Thyroid gland (tissue), 4 donors: ENCODE results near the gene WWC1. TPM values are rescaled to one million over a fixed set of nuclear protein-coding genes. Genes with fewer than 3 reads are reported as not detected.
"Not testable (repeated sequence)": the region's sequence is repeated elsewhere in the genome, so short reads cannot be mapped to it uniquely, and the experiment has no call there.

Experiments used
- DNase-seq, 2 donors: peaks; one replicate each; pipeline ENCODE4 v3.0.0-alpha.2; 2019
- H3K27ac ChIP-seq, 3 donors: fragments of 200-600 bp; sonication (generic); 1 replicate in 2 of 3; 2 replicates in 1 of 3; pipeline ENCODE4 v1.5.1; 2016 to 2019; ENCODE audit warnings: mild to moderate bottlenecking in 1 of 3, moderate library complexity in 1 of 3
- H3K27me3 ChIP-seq: fragments of 200-600 bp; sonication (generic); one replicate; pipeline ENCODE4 v1.5.1; 2019
- H3K36me3 ChIP-seq, 2 donors: fragments of 200-600 bp; sonication (generic); one replicate each; pipeline ENCODE4 v1.5.1; 2016 to 2019
- H3K4me1 ChIP-seq, 2 donors: fragments of 200-600 bp; sonication (generic); one replicate each; pipeline ENCODE4 v1.5.1; 2017 to 2019
- H3K4me3 ChIP-seq, 3 donors: fragments of 200-600 bp; sonication (generic); replicated peaks in 1 of 3; 1 replicate in 2 of 3; 2 replicates in 1 of 3; pipeline ENCODE4 v1.5.1; 2016; ENCODE audit warnings: mild to moderate bottlenecking in 1 of 3
- H3K9me3 ChIP-seq: fragments of 200-600 bp; sonication (generic); one replicate; pipeline ENCODE4 v1.5.1; 2017
- CTCF ChIP-seq, 6 experiments: fragments of 200-600 bp in 3 of 6; fragments of 450-650 bp in 3 of 6; sonication (generic) in 3 of 6; IDR thresholded peaks; one replicate each; pipeline ENCODE4 v1.5.1; 2016 to 2019; ENCODE audit warnings: antibody characterized with exemption in 6 of 6, mild to moderate bottlenecking in 2 of 6, inconsistent platforms in 1 of 6, moderate library complexity in 1 of 6
- POLR2A ChIP-seq, 2 donors: fragments of 450-650 bp; IDR thresholded peaks; one replicate each; pipeline ENCODE4 v1.6.1; 2017; ENCODE audit warnings: antibody characterized with exemption in 2 of 2, mild to moderate bottlenecking in 2 of 2, moderate library complexity in 1 of 2
- WGBS, 2 donors: methylation state at CpG; one replicate each; pipeline ENCODE4 v1.1.5; 2017; 5-methylcytosine and 5-hydroxymethylcytosine counted together
- intact Hi-C: fragments of 100-400 bp; cut with DNase I; formaldehyde crosslinking; loops from one replicate; pipeline ENCODE4 v1.15.1; 2023
- total RNA-seq, 4 donors: library from RNA; depleted of rRNA; stranded (reverse); fragments of >200 nt; gene quantifications; one replicate each; pipeline ENCODE4 v1.2.3, GENCODE V29; 2016

Gene WWC1
- total RNA-seq, 4 donors from 2014 or later, result 38.7 to 80.1 (median 54.0) TPM

- Histone ChIP-seq H3K27ac (no peak overlapping the region), H3K4me1 (peaks cover 22 to 34% of the 10 kb centered on the region in 2 donors), H3K4me3 (no peak overlapping the region), H3K36me3 (no peaks in the 10 kb centered on the region), H3K27me3 (no peaks in the 10 kb centered on the region), H3K9me3 (no peaks in the 10 kb centered on the region)
- TF ChIP-seq POLR2A (IDR thresholded peaks at IDR 0.05), result no peak
- TF ChIP-seq CTCF (IDR thresholded peaks at IDR 0.05), result no peak
- intact Hi-C loops, result no loop called here
- DNase-seq, result no peak
Measured at GRCh38 chr5:168332042-168332441, 40.6 kb downstream of the WWC1 start.

- Histone ChIP-seq H3K4me1 (peaks cover 9 to 25% of the 10 kb centered on the region in 2 donors), H3K9me3 (no peaks in the 10 kb centered on the region), H3K36me3 (no peaks in the 10 kb centered on the region), H3K27ac (peak overlapping the region in 2 of 3 donors; percentile 5 to 21), H3K27me3 (no peaks in the 10 kb centered on the region), H3K4me3 (no peak overlapping the region)
- intact Hi-C loops, result no loop called here
- DNase-seq, result no peak
- WGBS, 2 donors, result 57 to 59% methylated on average over 3 of the region's 3 CpGs
- TF ChIP-seq POLR2A (IDR thresholded peaks at IDR 0.05), result no peak
- TF ChIP-seq CTCF (IDR thresholded peaks at IDR 0.05), result no peak
Measured at GRCh38 chr5:168334280-168334679, 42.8 kb downstream of the WWC1 start.

GRCh38 chr5:168334695-168335094 lies 43.2 kb downstream of the WWC1 start:
- WGBS, 2 donors, result 32 to 37% methylated on average over 4 of the region's 4 CpGs

GRCh38 chr5:168337361-168337760 lies 45.9 kb downstream of the WWC1 start:
- Histone ChIP-seq H3K4me1 (peaks cover 8 to 24% of the 10 kb centered on the region in 2 donors), H3K9me3 (no peaks in the 10 kb centered on the region), H3K27me3 (no peaks in the 10 kb centered on the region), H3K36me3 (no peaks in the 10 kb centered on the region), H3K27ac (no peak overlapping the region), H3K4me3 (no peak overlapping the region)
- no peak for DNase-seq
- TF ChIP-seq POLR2A (IDR thresholded peaks at IDR 0.05) (no peak), CTCF (IDR thresholded peaks at IDR 0.05) (no peak)
- intact Hi-C loops, result no loop called here
- WGBS, 2 donors, result 84 to 95% methylated on average over 2 of the region's 2 CpGs

More at GRCh38 chr5:168334695-168335094, 43.2 kb downstream of the WWC1 start:
- Histone ChIP-seq H3K36me3 (no peaks in the 10 kb centered on the region), H3K27ac (peak overlapping the region; percentile 5 to 43 (median 33)), H3K4me3 (no peak overlapping the region), H3K9me3 (no peaks in the 10 kb centered on the region), H3K4me1 (peaks cover 8 to 21% of the 10 kb centered on the region in 2 donors), H3K27me3 (no peaks in the 10 kb centered on the region)
- peak; percentile 70 to 81 for DNase-seq
- TF ChIP-seq CTCF (IDR thresholded peaks at IDR 0.05) (no peak), POLR2A (IDR thresholded peaks at IDR 0.05) (no peak)
- intact Hi-C loops, result no loop called here

- no peaks in the 10 kb centered on the region for H3K36me3 ChIP-seq
- TF ChIP-seq CTCF (IDR thresholded peaks at IDR 0.05) (no peak), POLR2A (IDR thresholded peaks at IDR 0.05) (no peak)
- no peak for DNase-seq
- H3K9me3 ChIP-seq, result no peaks in the 10 kb centered on the region
- H3K4me1 ChIP-seq, result peaks cover 8 to 24% of the 10 kb centered on the region in 2 donors
- H3K4me3 ChIP-seq, result no peak overlapping the region
- no peak overlapping the region for H3K27ac ChIP-seq
- intact Hi-C loops, result no loop called here
- 57 to 62% methylated on average over 5 of the region's 5 CpGs for WGBS, 2 donors
- no peaks in the 10 kb centered on the region for H3K27me3 ChIP-seq
Measured at GRCh38 chr5:168339109-168339771, 47.8 kb downstream of the WWC1 start.

GRCh38 chr5:168339772-168340140 lies 48.3 kb downstream of the WWC1 start:
- H3K4me3 ChIP-seq, DNase-seq, intact Hi-C loops, H3K27me3 ChIP-seq, H3K9me3 ChIP-seq, H3K36me3 ChIP-seq, H3K27ac ChIP-seq: not testable (repeated sequence)
- H3K4me1 ChIP-seq, result peaks cover 8 to 18% of the 10 kb centered on the region in 2 donors
- WGBS, 2 donors, result 90 to 92% methylated on average over 3 of the region's 3 CpGs
